SU-DHL-6 (cell line): ENCODE measurements around the gene HSF5.

Source experiments
- H2AFZ ChIP-seq: fragments of 200-600 bp; sonication (generic); 2 replicates; pipeline ENCODE4 v1.6.1; 2014; ENCODE audit warnings: low read depth, mild to moderate bottlenecking, moderate library complexity, mixed read lengths, antibody characterized with exemption, low read length; ENCODE audit not compliant: severe bottlenecking
- H3F3A ChIP-seq: fragments of 200-600 bp; shearing (Covaris generic); 2 replicates; pipeline ENCODE4 v1.6.0; 2016; ENCODE audit warnings: antibody characterized with exemption, mild to moderate bottlenecking; ENCODE audit not compliant: insufficient read depth
- H3K27ac ChIP-seq: fragments of 200-600 bp; sonication (generic); 2 replicates; pipeline ENCODE4 v1.5.1; 2016; ENCODE audit warnings: low read depth, mild to moderate bottlenecking, low read length, moderate library complexity, mixed read lengths
- H3K27me3 ChIP-seq: fragments of 200-600 bp; sonication (generic), shearing (Covaris generic); 2 replicates; pipeline ENCODE4 v1.6.0; 2014; ENCODE audit warnings: mild to moderate bottlenecking, low read length
- H3K36me3 ChIP-seq: fragments of 200-600 bp; sonication (generic); 2 replicates; pipeline ENCODE4 v1.6.1; 2014; ENCODE audit warnings: mild to moderate bottlenecking, low read length, mixed read lengths
- H3K4me2 ChIP-seq: fragments of 300-600, 200-600 bp; shearing (Covaris generic), sonication (generic); 2 replicates; pipeline ENCODE4 v1.6.0; 2014; ENCODE audit warnings: low read length, low read depth, mild to moderate bottlenecking; ENCODE audit not compliant: poor library complexity, severe bottlenecking
- H3K4me3 ChIP-seq: fragments of 200-600 bp; sonication (generic); 2 replicates; pipeline ENCODE4 v1.5.1; 2014; ENCODE audit warnings: antibody characterized with exemption, low read length, mild to moderate bottlenecking, mixed read lengths; ENCODE audit not compliant: insufficient read depth, poor library complexity, severe bottlenecking
- H3K79me2 ChIP-seq: fragments of 200-600 bp; sonication (generic); 2 replicates; pipeline ENCODE4 v1.6.1; 2014; ENCODE audit warnings: mild to moderate bottlenecking, low read length, moderate library complexity; ENCODE audit not compliant: insufficient read depth
- H3K9ac ChIP-seq: fragments of 200-600 bp; sonication (generic); 2 replicates; pipeline ENCODE4 v1.7.0; 2014; ENCODE audit warnings: mild to moderate bottlenecking, low read length
- H3K9me2 ChIP-seq: fragments of 200-600 bp; sonication (generic); replicated peaks from 2 replicates; pipeline ENCODE4 v1.6.1; 2014; ENCODE audit warnings: low read length; ENCODE audit not compliant: insufficient read depth
- H3K9me3 ChIP-seq: fragments of 200-600 bp; sonication (generic); 2 replicates; pipeline ENCODE4 v1.6.1; 2014; ENCODE audit warnings: low read length, mixed read lengths; ENCODE audit not compliant: insufficient read depth
- H4K20me1 ChIP-seq: fragments of 200-600 bp; sonication (generic); 2 replicates; pipeline ENCODE4 v1.6.1; 2014; ENCODE audit warnings: low read depth, mild to moderate bottlenecking, antibody characterized with exemption, low read length, moderate library complexity, mixed read lengths
- CTCF ChIP-seq: fragments of 200-600 bp; sonication (generic); IDR thresholded peaks from one replicate; pipeline ENCODE4 v1.5.1; 2017; ENCODE audit warnings: antibody characterized with exemption, mild to moderate bottlenecking, low read length, moderate library complexity; ENCODE audit not compliant: insufficient read depth, poor library complexity, severe bottlenecking
- EZH2phosphoT487 ChIP-seq: fragments of 200-600 bp; sonication (generic), shearing (Covaris generic); conservative IDR thresholded peaks from 2 replicates; pipeline ENCODE4 v1.6.1; 2018; ENCODE audit warnings: mild to moderate bottlenecking, antibody characterized with exemption, low read length, moderate library complexity, mixed read lengths

HSF5 gene

GRCh38 chr17:58383892-58384462, 104.2 kb downstream of the HSF5 start:
- no peak overlapping the region for H3K27ac ChIP-seq
- no peak overlapping the region for H3K4me2 ChIP-seq
- no peaks in the 10 kb centered on the region for H3K36me3 ChIP-seq
- no peak overlapping the region for H3K9ac ChIP-seq
- H4K20me1 ChIP-seq = no peaks in the 10 kb centered on the region
- H3K79me2 ChIP-seq = no peaks in the 10 kb centered on the region
- TF ChIP-seq CTCF (no peak), EZH2phosphoT487 (no peak)
- H3K27me3 ChIP-seq = no peaks in the 10 kb centered on the region
- H3K4me3 ChIP-seq = no peak overlapping the region
- H3K9me3 ChIP-seq = no peaks in the 10 kb centered on the region
- no peaks in the 10 kb centered on the region for H3F3A ChIP-seq
- no peaks in the 10 kb centered on the region for H3K9me2 ChIP-seq
- H2AFZ ChIP-seq = no peak overlapping the region

- no peak overlapping the region for H3K27ac ChIP-seq
- no peak overlapping the region for H3K9ac ChIP-seq
- H3K4me2 ChIP-seq = no peak overlapping the region
- H3K36me3 ChIP-seq = no peaks in the 10 kb centered on the region
- no peaks in the 10 kb centered on the region for H3K27me3 ChIP-seq
- H4K20me1 ChIP-seq = no peaks in the 10 kb centered on the region
- H3K79me2 ChIP-seq = no peaks in the 10 kb centered on the region
- no peaks in the 10 kb centered on the region for H3K9me3 ChIP-seq
- H2AFZ ChIP-seq = no peak overlapping the region
- TF ChIP-seq EZH2phosphoT487 (no peak), CTCF (no peak)
- no peak overlapping the region for H3K4me3 ChIP-seq
- H3F3A ChIP-seq = no peaks in the 10 kb centered on the region
- no peaks in the 10 kb centered on the region for H3K9me2 ChIP-seq
These were observed 105.4 kb downstream of the HSF5 start for GRCh38 chr17:58382872-58383242.

GRCh38 chr17:58382108-58382871, 105.9 kb downstream of the HSF5 start:
- H3K36me3 ChIP-seq = no peaks in the 10 kb centered on the region
- H3K4me2 ChIP-seq = peak overlapping the region; percentile 6
- no peaks in the 10 kb centered on the region for H3K27me3 ChIP-seq
- no peak overlapping the region for H3K9ac ChIP-seq
- H4K20me1 ChIP-seq = no peaks in the 10 kb centered on the region
- H3K9me2 ChIP-seq = no peaks in the 10 kb centered on the region
- no peak overlapping the region for H3K27ac ChIP-seq
- H3K4me3 ChIP-seq = no peak overlapping the region
- TF ChIP-seq CTCF (no peak), EZH2phosphoT487 (no peak)
- no peaks in the 10 kb centered on the region for H3K9me3 ChIP-seq
- H3F3A ChIP-seq = no peaks in the 10 kb centered on the region
- H2AFZ ChIP-seq = peak overlapping the region; percentile 10
- H3K79me2 ChIP-seq = no peaks in the 10 kb centered on the region
